Activated T-helper 1 cell treated with anti-CD3 and anti-CD28 coated beads, Interleukin-2, amount 50 U/mL, for 16 hours (primary cell): ENCODE results near the gene GABBR2.
"Not testable (repeated sequence)": the region's sequence is repeated elsewhere in the genome, so short reads cannot be mapped to it uniquely, and the experiment has no call there.

ENCODE experiments used
- DNase-seq, 2 donors: peaks; one replicate each; pipeline ENCODE4 v3.0.0-alpha.2; 2020; ENCODE audit warnings: low read depth in 1 of 2, low spot score in 1 of 2

GABBR2 gene

GRCh38 chr9:98302938-98303632 lies 405.6 kb downstream of the GABBR2 start:
- no peak for DNase-seq

DNA sequence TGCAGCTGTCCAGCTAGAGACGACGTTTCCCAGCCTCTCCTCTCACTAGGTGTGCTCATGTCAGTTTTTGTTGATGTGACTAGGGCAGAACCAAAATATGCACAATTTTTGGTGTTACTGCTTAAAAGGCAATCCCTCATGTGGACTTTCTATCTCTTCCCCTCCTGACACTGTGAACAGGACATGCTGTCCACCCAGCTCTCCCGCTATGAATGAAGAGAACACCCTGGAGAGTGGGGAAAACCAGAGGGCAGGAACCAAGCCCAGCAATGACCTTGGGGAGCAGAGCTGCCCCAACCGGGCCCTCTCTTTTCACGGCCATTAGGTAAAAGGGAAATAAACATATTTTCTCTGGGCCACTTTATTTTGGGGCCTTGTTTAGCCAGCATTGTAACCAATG lies 406.6 kb downstream of the GABBR2 start:
- DNase-seq: no peak

DNA sequence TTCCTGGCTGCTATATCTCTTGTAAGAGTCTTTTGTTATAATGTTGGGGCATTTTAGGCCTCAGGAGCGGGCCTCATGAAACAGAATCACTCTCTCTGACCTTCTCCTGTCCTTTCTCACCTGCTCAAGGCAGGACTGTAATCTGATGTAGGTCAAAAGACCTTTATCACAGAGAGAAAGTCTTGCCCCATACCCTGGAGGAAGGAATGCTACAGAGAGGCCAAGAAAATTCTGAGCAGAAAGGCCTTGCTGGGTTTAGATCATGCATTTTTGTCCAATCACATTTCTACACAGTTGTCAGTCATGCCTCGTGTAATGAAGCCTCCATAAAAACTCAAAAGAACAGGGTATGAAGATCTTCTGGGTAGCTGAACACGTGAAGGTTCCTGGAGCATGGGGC lies 408.1 kb downstream of the GABBR2 start:
- no peak for DNase-seq

GRCh38 chr9:98298476-98298875 lies 410.3 kb downstream of the GABBR2 start:
- DNase-seq: no peak

GRCh38 chr9:98295824-98296223 lies 412.9 kb downstream of the GABBR2 start:
- DNase-seq: no peak

GRCh38 chr9:98291820-98292219 lies 416.9 kb downstream of the GABBR2 start:
- no peak for DNase-seq

- no peak for DNase-seq
These were observed 418.3 kb downstream of the GABBR2 start for GRCh38 chr9:98290411-98290810.

DNA sequence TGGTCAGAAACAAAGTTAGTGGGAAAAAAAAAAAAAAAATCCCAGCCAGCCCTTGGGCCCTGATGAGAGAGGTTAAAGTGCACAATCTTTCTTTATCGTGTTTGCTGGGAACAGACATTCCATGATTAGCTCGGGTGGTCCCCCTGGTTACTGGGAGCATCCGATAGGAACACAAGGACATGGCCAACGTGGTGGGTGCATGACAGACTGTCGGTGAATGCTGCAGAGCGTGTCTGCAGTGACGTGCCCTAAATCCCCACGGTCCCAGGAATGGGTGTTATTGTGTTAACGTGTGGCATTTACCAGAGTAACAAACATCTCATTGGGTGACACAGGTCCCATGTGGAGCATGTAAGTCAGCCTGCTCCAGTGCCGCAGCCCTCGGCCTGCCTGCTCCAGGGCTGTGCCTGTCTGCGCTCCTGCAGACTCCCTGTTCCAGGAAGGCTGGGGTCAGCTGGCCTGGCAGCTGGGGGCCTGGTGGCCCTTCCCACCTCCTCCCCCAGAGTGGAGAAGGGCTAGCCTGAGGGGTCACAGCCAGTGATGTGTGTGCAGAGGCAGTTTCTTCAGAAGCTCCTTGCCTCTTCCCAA lies 419.0 kb downstream of the GABBR2 start:
- no peak for DNase-seq

DNA sequence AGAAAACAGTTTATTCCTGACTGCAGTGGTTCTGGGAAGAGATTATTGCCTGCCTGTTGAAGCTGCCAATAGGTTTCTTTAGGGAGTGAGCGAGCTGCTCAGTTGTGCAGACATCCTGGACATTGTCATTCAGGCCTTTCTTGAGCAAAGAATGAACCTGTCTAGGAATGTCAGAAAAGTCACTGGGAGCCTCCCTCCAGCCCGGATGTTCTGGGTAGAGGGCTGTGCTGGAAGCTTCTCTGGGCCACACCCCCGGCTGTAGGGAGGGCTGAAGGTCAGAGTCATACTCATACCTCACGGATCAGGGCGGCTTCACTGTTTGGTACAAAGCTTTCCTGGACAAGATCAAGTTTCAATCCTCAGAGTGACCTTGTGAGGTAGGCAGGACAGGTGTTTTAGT lies 419.9 kb downstream of the GABBR2 start:
- DNase-seq: no peak

GRCh38 chr9:98287384-98287783 lies 421.4 kb downstream of the GABBR2 start:
- DNase-seq: no peak

DNA sequence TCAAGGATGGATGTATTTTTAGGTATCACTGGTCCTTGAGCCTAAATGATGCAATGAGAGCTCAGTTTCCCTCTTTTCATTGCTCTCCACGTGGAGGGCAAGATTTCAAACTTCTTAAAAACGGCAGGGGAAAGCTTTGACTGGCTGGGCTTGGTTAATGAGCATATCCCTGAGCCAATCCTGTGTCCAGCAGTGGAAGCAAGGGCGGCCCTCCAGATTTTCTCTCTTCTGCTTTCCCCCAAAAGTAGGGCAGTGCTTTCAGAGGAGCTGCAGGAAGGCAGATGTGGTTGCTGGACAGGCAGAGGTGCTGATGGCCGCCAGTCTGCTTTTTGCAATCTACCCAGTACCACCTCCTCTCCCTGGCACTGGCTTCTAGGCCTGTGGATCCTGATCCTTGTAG lies 423.3 kb downstream of the GABBR2 start:
- no peak for DNase-seq

DNA sequence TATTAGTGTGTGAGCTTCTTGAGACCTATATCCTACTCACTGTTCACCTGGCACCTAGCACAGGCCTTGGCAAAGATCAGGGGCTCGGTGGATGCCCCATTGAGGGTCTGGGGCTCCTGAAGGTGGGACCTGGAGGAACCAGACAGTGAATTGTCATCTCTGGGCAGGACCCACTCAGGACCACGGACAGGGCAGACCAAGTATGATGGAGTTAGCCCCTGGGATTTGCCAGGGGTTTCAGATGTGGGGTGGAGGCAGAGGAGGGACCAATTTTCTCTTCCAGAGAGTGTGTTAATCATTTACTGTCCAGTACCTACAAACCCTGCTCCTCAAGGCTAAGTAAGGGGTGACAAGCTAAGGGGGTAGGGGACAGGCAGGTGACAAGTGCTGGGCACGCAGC lies 424.0 kb downstream of the GABBR2 start:
- DNase-seq: no peak

- DNase-seq: not testable (repeated sequence)
These were observed 425.6 kb downstream of the GABBR2 start for GRCh38 chr9:98283143-98283542.

GRCh38 chr9:98281281-98281680 lies 427.5 kb downstream of the GABBR2 start:
- DNase-seq: no peak

GRCh38 chr9:98280574-98280973 lies 428.2 kb downstream of the GABBR2 start:
- DNase-seq: no peak

DNA sequence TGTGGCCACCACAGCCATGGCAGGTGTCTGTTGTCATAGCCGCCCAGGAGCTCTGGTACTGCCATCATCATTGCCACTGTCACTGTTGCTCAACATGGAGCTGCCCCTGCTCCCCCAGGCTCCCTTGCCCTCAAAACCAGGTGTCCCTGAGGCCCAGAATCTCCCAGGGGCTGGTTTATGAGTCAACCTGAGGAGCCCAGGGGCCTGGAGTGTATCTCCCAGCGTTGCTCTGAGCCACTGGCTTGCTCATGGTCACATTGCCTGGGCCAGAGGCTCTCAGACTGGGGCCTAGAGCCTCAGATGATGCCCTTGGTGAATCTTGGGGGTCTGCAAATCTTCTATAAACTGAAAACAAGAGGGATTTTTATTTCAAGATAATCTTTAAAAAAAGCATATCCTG lies 428.6 kb downstream of the GABBR2 start:
- DNase-seq: no peak

GRCh38 chr9:98276907-98277469 lies 431.7 kb downstream of the GABBR2 start:
- no peak for DNase-seq

DNA sequence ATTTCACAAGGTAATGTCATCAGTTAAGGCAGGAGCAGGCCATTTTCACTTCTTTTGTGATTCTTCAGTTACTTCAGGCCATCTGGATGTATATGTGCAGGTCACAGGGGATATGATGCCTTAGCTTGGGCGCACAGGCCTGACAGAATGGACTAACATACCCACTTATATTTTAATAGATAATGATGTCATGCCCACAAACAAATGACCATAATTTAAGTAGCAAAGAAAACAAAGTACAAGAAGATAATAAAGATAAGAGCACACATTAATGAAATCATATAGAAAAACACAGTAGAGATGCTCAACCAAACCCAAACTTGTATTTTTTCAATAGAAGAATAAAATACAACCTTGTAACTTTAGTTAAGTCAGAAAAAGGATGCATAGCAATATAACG lies 433.6 kb downstream of the GABBR2 start:
- no peak for DNase-seq

- DNase-seq: no peak
These were observed 436.7 kb downstream of the GABBR2 start for GRCh38 chr9:98272083-98272482.

DNA sequence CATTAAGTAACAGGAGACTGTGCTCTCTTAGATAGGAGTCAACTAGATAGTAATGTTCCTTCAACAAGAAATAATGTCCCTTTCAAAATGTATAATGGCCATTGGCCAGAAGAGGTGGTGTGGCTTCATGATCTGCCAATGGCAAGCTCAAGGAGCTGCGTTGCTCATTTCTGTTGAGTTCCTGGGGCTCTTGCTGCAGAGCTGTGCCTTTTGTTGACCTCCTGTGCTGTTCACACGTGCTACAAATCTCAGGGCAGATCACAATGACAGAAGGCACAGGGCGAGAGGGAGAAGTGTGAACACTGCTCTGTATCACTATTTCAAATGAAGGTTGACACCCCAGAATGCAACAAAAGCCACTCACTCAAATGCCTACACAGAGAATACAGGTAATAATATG lies 437.3 kb downstream of the GABBR2 start:
- DNase-seq: no peak

DNA sequence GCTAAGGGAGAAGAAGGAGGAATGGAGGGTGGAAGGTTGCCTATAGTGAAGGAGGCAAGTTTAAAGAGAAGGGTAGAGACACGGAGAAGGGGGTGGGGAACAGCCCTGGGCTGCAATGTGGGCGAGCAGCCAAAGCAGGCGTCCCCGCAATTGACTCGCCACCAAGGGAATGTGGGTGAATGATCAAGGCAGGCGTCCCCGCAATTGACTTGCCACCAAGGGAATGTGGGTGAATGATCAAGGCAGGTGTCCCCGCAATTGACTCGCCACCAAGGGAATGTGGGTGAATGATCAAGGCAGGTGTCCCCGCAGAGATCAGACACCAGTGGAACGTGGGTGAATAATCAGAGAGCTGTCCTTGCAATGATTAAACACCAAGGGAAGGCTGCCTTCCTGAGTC lies 438.5 kb downstream of the GABBR2 start:
- DNase-seq: not testable (repeated sequence)

- not testable (repeated sequence) for DNase-seq
These were observed 439.1 kb downstream of the GABBR2 start for GRCh38 chr9:98269652-98270051.

GRCh38 chr9:98267556-98267955 lies 441.2 kb downstream of the GABBR2 start:
- DNase-seq: not testable (repeated sequence)
